Fibroblast of skin of right biceps (primary cell): ENCODE data around the gene STMN1.

Experiments
- DNase-seq: peaks from one replicate; pipeline ENCODE4 v3.0.0-alpha.2; 2013

Gene STMN1

GRCh38 chr1:25891606-25892005, 14.6 kb downstream of the STMN1 start:
- DNase-seq, result no peak

GRCh38 chr1:25890239-25891034, 15.8 kb downstream of the STMN1 start:
- peak; percentile 62 for DNase-seq

DNA sequence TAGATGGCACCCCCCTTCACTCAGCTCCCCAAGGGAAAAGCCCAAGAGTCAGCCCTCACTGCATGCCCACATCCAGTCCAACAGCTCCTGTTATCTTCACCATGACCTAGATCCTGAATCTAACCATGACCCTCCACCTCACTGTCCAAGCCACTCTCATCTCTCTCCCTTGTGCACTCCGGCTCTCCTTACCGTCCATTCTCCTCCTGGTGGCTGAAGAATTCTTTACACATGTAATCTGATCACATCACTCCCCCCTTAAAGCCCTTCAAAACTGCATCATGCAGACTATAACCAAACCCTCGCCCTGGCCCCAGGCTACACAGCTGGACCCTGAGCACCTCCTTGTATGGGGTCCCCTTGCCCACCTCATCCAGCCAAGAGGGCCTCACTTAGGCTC, 16.7 kb downstream of the STMN1 start:
- no peak for DNase-seq

GRCh38 chr1:25888426-25888987, 17.7 kb downstream of the STMN1 start:
- DNase-seq, result no peak

DNA sequence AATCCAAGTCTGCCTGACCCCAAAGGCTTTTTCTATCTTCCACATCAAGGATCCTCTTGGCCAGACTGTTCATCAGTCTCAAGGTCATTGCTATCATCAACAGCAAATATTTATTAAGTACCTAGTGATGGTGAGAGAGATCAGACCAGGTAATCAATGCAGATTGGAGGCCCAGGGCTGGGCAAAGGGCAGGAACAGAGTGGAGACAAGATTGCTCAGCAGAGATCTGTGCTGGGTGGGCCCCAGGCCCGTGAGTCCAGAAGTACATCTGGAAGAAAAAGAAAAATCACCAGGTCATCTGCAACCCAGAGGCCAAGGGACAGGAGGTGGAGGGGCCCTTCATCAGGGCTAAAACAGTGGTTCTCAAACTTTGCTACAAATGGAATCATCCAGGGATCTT, 20.6 kb downstream of the STMN1 start:
- DNase-seq, result no peak

DNA sequence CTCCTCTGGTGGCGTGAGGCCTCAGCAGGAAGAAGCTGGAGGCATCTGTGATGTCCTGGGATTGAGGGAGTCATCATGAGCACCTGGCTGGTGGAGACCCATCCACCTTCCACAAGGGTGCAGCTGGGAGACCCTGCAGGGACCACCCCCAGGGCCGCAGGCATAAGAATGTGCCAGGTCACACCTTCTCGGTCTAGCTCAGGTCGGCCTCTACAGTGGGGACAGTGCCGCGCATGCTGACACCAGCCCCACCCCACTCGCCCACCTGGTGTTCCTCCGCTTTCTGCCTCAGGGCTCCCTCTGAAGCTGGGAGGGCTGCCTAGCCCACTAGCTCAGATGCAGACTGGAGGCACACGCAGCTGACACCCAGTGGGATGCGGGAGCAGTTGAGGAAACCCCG, 25.0 kb downstream of the STMN1 start:
- DNase-seq, result no peak

DNA sequence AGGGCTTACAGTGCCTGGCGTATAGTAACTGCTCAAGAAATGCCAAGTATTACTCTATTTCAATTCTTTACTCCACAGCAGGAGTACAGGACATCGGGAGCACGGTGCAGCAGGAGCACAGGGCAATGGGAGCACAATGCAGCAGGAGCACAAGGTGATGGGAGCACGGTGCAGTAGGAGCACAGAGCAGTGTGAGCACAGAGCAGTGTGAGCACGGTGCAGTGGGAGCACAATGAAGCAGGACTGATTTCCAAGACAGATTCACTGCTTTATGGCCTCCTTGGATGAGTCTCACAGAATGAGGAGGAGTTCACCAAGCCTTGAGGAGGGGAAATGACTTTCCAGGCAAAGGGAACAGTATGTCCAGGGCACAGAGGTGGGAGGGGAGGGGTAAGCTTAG, 25.7 kb downstream of the STMN1 start:
- DNase-seq, result no peak

GRCh38 chr1:25879675-25880074, 26.5 kb downstream of the STMN1 start:
- no peak for DNase-seq

- DNase-seq, result no peak
These were observed 27.5 kb downstream of the STMN1 start for GRCh38 chr1:25878690-25879089.

GRCh38 chr1:25877155-25877554, 29.1 kb downstream of the STMN1 start:
- no peak for DNase-seq

DNA sequence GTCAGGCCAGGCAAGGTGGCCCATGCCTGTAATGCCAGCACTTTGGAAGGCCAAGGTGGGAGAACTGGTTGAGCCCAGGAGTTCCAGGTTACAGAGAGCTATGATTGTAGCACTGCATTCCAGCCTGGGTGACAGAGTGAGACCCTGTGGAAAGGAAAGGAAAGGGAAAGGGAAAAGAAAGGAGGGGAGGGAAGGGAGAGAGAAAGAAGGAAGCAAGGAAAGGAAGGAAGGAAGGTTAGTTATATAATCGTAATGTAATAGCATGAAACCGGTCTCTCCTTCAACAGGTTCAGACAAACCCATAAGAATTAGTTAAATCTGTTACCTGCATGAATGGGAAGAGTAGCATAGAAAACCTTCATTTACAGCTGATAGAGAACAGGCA, 29.5 kb downstream of the STMN1 start:
- DNase-seq, result no peak

- DNase-seq, result no peak
These were observed 30.1 kb downstream of the STMN1 start for GRCh38 chr1:25875856-25876692.

DNA sequence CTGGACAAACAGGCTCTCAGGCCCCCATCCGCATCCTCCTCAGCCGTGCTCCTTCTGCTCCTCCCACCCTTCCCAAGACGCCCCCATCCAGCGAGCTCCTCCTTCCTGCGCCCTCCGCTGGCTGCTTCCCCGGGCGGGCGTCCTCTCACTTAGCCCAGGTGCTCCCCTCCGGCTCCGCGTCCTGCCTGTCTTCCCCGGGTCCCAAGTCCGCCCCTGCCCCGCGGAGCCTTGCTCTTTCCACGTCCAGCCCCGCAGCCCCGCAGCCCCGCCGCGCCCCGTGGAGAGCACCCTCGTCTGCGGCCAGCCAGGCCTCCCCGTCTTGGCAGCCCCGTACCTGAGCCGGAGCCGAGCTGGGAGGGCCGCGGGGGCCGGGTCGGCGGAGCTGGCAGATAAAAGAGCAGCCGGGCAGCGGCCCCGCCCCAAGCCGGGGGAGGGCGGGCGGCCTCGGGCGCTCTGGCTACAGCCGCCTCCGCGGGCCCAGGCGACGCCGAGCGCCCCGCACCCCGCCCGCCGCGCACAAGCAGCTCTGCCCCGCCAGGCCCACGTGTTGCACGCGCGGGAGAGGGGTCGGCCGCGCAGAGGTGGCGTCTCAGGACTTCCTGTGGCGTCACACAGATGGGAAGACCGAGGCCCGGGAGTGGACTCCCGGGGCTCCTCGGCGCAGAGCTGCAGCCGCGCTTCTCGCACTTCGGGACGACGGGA, 30.9 kb downstream of the STMN1 start, which contains the start of gene PAQR7:
TSS of gene PAQR7 (minus strand) at position 555 of the 702 bp plus-strand sequence. CDS start 11,869 bp downstream, outside the sequence.
- peak; percentile 87 for DNase-seq

DNA sequence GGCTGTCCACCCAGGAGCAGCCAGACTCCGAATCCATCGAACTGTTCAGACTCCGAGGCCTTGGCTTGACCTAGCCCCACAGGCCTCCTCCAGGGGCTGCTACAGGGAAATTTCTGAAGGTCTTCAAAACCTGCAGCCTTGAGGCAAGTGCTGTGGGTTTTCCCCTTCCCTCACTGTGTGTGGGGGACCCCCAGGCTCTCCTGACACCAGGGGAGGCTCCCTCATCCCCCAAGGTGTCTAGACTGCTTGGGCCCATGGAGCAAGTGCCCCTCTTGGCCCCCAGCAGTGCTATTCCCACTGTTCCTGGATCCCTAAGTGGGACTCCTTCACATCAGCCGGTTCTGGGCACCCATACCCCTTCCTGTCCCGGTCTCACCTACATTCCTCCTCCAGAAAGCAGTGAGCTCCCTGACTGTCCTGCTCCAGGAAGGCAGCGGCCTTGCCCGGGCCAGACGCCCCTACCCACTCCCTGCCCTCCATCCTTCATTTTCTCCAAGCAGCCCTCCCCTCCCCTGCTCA, 31.5 kb downstream of the STMN1 start:
- no peak for DNase-seq

GRCh38 chr1:25874209-25874608, 32.0 kb downstream of the STMN1 start:
- no peak for DNase-seq

- DNase-seq, result no peak
These were observed 33.1 kb downstream of the STMN1 start for GRCh38 chr1:25873120-25873519.

- DNase-seq, result no peak
These were observed 33.5 kb downstream of the STMN1 start for GRCh38 chr1:25872713-25873112.

GRCh38 chr1:25871704-25872494, 34.3 kb downstream of the STMN1 start:
- DNase-seq, result no peak

DNA sequence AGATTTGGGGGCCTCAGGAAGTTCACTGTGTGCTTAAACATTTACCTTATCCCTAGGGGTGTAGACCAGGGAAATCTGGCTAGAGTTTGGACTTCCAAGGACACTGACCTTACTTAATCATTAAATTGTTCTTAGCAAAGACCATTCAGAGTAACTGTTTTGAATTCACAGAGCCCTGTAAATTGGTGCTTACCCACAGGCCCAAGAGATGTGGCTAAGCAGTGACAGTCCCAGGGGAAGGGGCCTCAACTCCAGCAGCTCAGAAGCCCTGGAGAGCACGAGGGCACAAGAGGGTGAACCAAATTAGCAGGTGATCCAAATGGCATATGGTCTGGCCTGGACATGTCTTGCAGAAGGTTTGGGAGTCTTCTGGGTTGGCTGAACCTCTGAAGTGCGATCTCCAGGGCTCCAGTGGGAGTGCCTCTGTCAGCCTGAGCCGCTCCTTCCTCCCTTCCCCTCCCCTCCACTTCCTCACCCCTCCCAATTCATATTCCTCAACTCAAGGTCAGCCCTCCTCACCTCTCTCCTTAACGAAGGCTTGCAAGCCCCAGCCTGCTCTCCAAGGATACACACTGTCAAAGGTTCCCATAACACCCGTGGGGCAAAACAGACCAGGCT, 35.0 kb downstream of the STMN1 start:
- no peak for DNase-seq

GRCh38 chr1:25870614-25871013, 35.6 kb downstream of the STMN1 start:
- DNase-seq, result no peak

DNA sequence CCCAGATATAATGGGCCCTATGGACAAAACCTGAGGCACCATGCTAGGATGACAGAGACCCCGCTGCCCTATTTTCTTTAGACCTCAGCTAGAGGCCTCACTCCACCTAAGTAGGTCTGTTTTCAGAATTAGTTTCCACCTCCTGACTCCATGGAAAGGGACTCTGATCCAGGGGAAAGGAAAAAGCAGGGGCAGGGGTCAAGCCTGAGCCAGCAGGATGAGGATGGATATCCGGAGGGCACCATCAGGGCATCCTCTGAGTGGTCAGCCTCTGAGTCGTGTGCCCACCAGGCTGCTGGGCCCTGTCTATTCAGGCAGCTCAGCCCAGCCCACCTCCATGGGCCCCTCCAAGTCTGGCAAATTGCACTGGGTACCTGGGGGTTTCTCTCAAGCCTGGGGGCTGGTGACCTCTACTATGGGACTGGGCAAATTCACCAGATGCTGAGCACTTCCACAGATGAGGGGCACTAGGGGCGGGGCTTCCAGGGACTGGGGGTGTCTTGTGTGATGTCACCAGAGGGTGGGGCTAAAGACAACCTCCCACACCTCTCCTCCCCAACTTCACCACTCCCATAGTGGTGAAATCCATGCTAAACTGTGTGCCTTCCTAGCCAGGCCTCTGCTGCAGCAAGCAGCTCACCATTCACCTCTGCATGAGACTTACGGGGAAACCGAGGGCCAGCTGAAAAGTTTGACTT, 36.2 kb downstream of the STMN1 start:
- no peak for DNase-seq
